HEK293 (cell line): Measurements from ENCODE around the gene PTGER3.

ENCODE experiments used
- GLIS1 ChIP-seq: fragments of 450-650 bp; formaldehyde crosslinking; IDR thresholded peaks from 2 replicates; pipeline ENCODE4 v1.5.1; 2016; ENCODE audit warnings: missing biosample characterization, missing genetic modification characterization
- KLF16 ChIP-seq: fragments of 450-650 bp; formaldehyde crosslinking; IDR thresholded peaks from 2 replicates; pipeline ENCODE4 v1.5.1; 2017; ENCODE audit warnings: missing biosample characterization, missing genetic modification characterization
- KLF9 ChIP-seq: fragments of 450-650 bp; formaldehyde crosslinking; IDR thresholded peaks from 2 replicates; pipeline ENCODE4 v1.5.1; 2016; ENCODE audit warnings: missing biosample characterization, missing genetic modification characterization, low read depth
- ZNF274 ChIP-seq, 2 experiments: fragments of 200-500 bp in 1 of 2; fragments of 450-650 bp in 1 of 2; sonication (Bioruptor generic) in 1 of 2; formaldehyde crosslinking in 1 of 2; IDR thresholded peaks; 2 replicates each; pipeline versions ENCODE4 v1.5.1 to v1.6.1; 2014 to 2016; ENCODE audit warnings: borderline replicate concordance in 1 of 2, inconsistent platforms in 1 of 2, low read length in 1 of 2, missing biosample characterization in 1 of 2, missing genetic modification characterization in 1 of 2
- ZNF558 ChIP-seq: fragments of 450-650 bp; formaldehyde crosslinking; IDR thresholded peaks from 2 replicates; pipeline ENCODE4 v1.5.1; 2016; ENCODE audit warnings: missing biosample characterization, missing genetic modification characterization
- ZNF571 ChIP-seq: fragments of 450-650 bp; formaldehyde crosslinking; IDR thresholded peaks from 2 replicates; pipeline ENCODE4 v1.5.0; 2017; ENCODE audit warnings: missing biosample characterization, missing genetic modification characterization
- ZNF629 ChIP-seq: fragments of 450-650 bp; formaldehyde crosslinking; IDR thresholded peaks from 2 replicates; pipeline ENCODE4 v1.5.1; 2017; ENCODE audit warnings: missing biosample characterization, missing genetic modification characterization
- TF ChIP-seq, protein P1 (sequence below): fragments of 450-650 bp; formaldehyde crosslinking; IDR thresholded peaks from 2 replicates; pipeline ENCODE4 v1.5.1; 2016; ENCODE audit warnings: missing biosample characterization, missing genetic modification characterization
- TF ChIP-seq, protein P2 (sequence below): fragments of 450-650 bp; formaldehyde crosslinking; IDR thresholded peaks from 2 replicates; pipeline ENCODE4 v1.5.1; 2016; ENCODE audit warnings: missing biosample characterization, missing genetic modification characterization
- TF ChIP-seq, protein P3 (sequence below): fragments of 450-650 bp; formaldehyde crosslinking; IDR thresholded peaks from 2 replicates; pipeline ENCODE4 v1.5.1; 2016; ENCODE audit warnings: missing biosample characterization, missing genetic modification characterization

DNA sequence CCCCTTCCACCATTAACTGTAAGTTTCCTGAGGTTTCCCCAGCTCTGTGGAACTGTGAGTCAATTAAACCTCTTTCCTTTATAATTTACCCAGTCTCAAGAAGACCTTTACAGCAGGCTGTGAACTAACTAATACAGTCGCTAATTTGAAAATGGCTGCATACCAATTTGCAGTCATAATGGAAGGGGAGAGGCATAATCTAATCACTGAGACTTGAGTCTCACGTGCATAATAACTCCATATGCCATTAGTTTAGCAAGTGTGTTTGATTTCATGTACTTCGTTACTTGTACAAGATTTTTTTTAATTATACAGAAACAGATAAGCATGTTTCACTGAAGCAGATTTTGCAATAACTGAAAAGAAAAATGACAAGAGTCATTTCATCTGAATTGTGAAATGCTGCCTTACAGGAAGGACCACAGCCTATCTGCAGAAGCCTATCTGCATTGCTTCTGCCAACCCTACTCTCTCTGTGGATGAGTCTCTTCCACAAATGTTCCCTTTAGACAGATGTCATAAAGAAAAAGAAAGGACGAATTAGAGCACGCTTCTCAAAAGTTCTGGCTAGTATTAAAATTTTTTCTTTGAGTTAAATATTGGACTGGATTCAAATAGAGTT is 99.1 kb downstream of the PTGER3 start:
- TF ChIP-seq, protein P1, sequence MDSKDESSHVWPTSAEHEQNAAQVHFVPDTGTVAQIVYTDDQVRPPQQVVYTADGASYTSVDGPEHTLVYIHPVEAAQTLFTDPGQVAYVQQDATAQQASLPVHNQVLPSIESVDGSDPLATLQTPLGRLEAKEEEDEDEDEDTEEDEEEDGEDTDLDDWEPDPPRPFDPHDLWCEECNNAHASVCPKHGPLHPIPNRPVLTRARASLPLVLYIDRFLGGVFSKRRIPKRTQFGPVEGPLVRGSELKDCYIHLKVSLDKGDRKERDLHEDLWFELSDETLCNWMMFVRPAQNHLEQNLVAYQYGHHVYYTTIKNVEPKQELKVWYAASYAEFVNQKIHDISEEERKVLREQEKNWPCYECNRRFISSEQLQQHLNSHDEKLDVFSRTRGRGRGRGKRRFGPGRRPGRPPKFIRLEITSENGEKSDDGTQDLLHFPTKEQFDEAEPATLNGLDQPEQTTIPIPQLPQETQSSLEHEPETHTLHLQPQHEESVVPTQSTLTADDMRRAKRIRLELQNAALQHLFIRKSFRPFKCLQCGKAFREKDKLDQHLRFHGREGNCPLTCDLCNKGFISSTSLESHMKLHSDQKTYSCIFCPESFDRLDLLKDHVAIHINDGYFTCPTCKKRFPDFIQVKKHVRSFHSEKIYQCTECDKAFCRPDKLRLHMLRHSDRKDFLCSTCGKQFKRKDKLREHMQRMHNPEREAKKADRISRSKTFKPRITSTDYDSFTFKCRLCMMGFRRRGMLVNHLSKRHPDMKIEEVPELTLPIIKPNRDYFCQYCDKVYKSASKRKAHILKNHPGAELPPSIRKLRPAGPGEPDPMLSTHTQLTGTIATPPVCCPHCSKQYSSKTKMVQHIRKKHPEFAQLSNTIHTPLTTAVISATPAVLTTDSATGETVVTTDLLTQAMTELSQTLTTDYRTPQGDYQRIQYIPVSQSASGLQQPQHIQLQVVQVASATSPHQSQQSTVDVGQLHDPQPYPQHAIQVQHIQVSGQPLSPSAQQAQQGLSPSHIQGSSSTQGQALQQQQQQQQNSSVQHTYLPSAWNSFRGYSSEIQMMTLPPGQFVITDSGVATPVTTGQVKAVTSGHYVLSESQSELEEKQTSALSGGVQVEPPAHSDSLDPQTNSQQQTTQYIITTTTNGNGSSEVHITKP, result no peak
- TF ChIP-seq ZNF629 (tag by site-specific recombination) (no peak), GLIS1 (tag by site-specific recombination) (no peak), KLF9 (tag by site-specific recombination) (no peak), ZNF274 (IDR thresholded peaks at IDR 0.05; ENCODE audit: low read length) (no peak), ZNF274 (tag by site-specific recombination; IDR thresholded peaks at IDR 0.05; ENCODE audit: borderline replicate concordance) (no peak), ZNF571 (no peak), KLF16 (no peak), ZNF558 (no peak)
- TF ChIP-seq, protein P2, sequence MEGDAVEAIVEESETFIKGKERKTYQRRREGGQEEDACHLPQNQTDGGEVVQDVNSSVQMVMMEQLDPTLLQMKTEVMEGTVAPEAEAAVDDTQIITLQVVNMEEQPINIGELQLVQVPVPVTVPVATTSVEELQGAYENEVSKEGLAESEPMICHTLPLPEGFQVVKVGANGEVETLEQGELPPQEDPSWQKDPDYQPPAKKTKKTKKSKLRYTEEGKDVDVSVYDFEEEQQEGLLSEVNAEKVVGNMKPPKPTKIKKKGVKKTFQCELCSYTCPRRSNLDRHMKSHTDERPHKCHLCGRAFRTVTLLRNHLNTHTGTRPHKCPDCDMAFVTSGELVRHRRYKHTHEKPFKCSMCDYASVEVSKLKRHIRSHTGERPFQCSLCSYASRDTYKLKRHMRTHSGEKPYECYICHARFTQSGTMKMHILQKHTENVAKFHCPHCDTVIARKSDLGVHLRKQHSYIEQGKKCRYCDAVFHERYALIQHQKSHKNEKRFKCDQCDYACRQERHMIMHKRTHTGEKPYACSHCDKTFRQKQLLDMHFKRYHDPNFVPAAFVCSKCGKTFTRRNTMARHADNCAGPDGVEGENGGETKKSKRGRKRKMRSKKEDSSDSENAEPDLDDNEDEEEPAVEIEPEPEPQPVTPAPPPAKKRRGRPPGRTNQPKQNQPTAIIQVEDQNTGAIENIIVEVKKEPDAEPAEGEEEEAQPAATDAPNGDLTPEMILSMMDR (tag by site-specific recombination), result no peak
- TF ChIP-seq, protein P3, sequence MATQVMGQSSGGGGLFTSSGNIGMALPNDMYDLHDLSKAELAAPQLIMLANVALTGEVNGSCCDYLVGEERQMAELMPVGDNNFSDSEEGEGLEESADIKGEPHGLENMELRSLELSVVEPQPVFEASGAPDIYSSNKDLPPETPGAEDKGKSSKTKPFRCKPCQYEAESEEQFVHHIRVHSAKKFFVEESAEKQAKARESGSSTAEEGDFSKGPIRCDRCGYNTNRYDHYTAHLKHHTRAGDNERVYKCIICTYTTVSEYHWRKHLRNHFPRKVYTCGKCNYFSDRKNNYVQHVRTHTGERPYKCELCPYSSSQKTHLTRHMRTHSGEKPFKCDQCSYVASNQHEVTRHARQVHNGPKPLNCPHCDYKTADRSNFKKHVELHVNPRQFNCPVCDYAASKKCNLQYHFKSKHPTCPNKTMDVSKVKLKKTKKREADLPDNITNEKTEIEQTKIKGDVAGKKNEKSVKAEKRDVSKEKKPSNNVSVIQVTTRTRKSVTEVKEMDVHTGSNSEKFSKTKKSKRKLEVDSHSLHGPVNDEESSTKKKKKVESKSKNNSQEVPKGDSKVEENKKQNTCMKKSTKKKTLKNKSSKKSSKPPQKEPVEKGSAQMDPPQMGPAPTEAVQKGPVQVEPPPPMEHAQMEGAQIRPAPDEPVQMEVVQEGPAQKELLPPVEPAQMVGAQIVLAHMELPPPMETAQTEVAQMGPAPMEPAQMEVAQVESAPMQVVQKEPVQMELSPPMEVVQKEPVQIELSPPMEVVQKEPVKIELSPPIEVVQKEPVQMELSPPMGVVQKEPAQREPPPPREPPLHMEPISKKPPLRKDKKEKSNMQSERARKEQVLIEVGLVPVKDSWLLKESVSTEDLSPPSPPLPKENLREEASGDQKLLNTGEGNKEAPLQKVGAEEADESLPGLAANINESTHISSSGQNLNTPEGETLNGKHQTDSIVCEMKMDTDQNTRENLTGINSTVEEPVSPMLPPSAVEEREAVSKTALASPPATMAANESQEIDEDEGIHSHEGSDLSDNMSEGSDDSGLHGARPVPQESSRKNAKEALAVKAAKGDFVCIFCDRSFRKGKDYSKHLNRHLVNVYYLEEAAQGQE, result no peak
